CD4-positive, alpha-beta T cell treated with Interleukin-4 for 1 hour (primary cell): ENCODE data around the gene NAA16.
"Not testable (repeated sequence)": the region's sequence is repeated elsewhere in the genome, so short reads cannot be mapped to it uniquely, and the experiment has no call there.

ENCODE experiments used
- DNase-seq, 2 donors: peaks; one replicate each; pipeline ENCODE4 v3.0.0-alpha.2; 2020 to 2022

The NAA16 gene

DNA sequence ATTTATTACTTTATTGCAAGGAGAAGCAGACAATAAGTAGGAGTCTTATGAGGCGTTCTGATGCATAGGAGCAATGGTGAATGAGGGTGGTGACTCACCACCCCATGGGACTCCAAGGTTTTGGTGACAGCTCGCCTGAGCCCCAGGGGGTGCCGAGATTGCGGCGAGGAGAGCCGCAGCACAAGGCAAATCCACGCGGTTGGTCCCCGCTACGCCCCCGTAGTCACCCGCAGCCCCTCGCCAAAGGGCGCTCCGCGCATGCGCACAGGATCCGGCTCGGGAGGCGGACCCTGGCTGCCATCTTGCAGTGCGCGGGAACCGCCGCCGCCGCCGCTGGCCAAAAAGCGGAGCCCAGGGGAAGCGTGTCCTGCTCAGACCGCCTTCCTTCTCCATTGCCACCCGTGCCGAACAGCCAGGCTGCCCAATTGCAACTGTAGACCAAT is at the start of gene NAA16:
Gene NAA16 (plus strand): TSS at position 305 of the 443 bp plus-strand sequence. CDS start 262 bp downstream, outside the sequence.
- peak; percentile 94 for DNase-seq

GRCh38 chr13:41263261-41263971 is 47.7 kb upstream of the NAA16 start, which contains the start of gene MTRF1:
TSS of gene MTRF1 (minus strand) at chr13:41263576. CDS start at chr13:41260907, 2,669 bp downstream.
- DNase-seq = peak; percentile 82 to 85

DNA sequence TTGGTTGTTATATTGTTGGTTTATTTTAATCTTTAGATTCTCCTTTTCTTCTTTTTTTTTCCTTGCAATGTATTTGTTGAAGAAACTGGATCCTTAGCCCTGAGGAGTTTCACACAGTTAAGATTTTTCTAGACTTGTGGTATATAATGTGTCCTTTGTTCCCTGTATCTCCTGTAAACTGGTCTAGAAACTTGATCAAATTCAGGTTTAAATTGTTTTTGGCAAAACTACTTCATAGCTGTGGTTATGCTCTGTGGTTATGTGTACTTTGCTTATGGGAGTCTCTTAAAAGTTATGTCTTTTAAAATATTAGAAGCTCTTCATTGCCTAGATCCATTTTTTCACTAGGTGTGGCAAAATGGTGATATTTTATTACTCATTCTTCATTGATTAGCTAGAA is 44.0 kb upstream of the NAA16 start:
- no peak for DNase-seq

DNA sequence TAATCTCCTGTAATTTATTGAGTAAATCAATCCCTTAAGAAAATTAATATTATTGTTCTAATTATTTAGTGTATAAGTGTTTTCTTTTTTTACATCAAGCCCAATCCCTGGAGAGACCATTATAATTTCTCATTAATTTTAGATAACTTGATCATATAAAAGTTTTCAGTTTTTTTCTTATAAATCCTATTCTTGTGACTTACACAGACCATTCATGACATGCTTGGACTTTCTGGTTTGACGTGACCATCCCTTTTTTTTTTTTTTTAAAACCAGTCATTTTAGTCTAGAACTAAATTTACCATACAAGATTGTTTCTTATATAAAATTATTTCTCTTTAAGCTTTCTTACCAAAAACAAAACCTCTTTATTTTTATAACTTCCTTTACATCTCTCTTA is 42.3 kb upstream of the NAA16 start:
- DNase-seq = peak in 1 of 2 donors; percentile 14

GRCh38 chr13:41271456-41272285 is 39.4 kb upstream of the NAA16 start:
- DNase-seq = peak in 1 of 2 donors; percentile 20

DNA sequence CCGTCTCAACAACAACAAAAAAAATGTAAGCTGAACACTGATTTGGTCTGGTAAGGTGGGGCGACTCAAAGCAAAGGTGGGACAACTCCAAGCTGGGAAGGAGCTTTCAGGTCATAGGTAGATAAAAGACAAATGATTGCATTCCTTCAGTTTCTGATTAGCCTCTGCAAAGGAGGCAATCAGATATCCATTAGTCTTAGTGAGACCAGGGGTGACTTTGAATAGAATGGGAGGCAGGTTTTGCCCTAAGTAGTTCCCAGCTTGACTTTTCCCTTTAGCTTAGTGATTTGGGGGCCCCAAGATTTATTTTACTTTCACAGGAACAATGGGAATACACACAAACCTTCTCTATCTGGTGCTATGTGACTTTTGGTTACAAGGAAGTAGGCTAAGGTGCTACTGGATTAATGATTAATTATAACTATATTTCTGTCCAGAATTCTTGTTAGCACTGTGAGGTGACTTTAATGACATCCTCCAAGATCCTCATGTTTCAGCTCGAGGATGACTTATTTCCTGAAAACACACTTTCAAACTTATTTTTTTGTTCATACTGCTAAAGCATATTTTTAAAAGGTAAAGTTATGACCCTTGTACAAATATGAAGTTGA is 37.1 kb upstream of the NAA16 start:
- no peak for DNase-seq

GRCh38 chr13:41274881-41275280 is 36.2 kb upstream of the NAA16 start:
- DNase-seq = no peak

DNA sequence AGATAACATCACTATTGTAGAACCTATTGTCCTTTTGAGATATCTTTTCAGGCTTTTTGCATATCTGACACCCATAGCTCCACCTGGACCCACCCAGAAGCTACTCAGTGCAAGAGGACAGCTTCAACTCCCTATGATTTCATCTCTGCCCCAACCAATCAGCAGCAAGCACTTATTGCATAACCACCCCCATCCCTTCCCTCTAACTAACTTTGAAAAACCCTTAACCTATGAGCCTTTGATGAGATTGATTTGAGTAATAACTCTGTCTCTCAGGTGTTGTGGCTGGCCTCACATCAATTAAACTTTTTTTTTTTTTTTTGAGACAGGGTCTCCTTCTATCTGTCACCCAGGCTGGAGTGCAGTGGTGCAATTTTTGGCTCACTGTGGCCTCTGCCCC is 34.2 kb upstream of the NAA16 start:
- DNase-seq = no peak

GRCh38 chr13:41279156-41279555 is 31.9 kb upstream of the NAA16 start:
- not testable (repeated sequence) for DNase-seq

DNA sequence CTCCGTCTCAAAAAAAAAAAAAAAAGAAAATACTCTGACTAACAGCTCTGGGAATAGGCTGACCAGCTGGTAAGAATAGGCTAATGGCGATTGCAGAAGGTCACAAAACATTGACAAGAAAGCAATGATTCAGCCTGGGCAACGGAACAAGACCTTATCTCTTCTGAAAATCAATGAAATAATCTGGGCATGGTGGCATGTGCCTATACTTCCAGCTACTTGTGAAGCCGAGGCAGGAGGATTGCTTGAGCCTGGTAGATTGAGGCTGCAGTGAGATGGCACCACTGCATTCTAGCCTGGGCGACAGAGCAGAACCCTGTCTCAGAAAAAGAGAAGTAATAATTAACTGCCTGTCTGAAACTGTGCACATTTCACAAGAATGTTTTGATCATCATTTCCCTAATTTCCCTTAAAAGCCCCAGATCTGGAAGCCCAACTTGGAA is 28.9 kb upstream of the NAA16 start:
- DNase-seq = no peak

- no peak for DNase-seq
These were observed 26.4 kb upstream of the NAA16 start for GRCh38 chr13:41284512-41285288.

DNA sequence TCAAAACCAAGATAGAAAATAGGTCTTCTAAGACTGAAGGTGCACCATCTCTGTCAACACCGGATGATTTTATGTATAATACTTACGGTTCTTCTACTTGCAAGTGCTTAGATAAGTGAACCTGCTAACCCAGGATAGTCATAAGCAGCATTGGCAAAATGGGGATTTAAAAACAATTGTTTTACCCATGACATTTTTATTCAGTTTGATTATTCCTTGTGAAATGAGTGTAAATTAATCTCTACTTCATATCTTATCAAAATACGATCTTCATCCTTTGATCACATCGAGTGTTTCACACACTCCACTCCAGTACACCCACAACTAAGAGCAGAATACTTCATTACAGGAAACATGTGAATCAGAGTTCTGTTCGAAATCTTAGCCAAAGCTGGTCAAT is 24.7 kb upstream of the NAA16 start:
- peak in 1 of 2 donors; percentile 21 for DNase-seq

DNA sequence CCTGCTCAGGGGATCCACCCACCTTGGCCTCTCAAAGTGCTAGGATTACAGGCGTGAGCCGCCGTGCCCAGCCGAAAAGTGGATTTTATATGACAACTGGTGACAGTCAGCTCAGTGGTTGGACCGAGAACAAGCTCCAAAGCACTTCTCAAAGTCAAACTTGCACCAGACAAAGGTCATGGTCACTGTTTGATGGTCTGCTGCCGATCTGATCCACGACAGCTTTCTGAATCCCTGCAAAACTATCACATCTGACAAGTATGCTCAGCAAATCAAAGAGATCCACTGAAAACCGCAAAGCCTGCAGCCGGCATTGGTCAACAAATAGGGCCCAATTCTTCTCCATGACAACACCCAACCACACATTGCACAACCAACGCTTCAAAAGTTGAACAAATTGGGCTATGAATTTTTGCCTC is 21.6 kb upstream of the NAA16 start:
- no peak for DNase-seq

DNA sequence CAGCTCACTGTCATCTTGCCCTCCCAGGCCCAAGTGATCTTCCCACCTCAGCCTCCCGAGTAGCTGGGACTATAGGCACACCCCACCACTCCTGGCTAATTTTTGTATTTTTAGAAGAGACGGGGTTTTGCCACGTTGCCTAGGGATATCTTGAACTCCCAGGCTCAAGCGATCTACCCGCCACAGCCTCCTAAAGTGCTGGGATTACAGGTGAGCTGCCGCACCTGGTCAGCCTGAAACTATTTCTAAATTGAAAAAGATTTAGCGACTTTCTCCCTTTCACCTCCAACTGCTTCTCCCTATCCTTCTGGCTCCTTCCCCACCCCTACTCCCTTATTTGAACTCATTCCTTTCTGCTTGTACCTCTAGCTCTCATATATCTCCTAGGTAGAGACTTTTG is 19.8 kb upstream of the NAA16 start:
- no peak for DNase-seq

DNA sequence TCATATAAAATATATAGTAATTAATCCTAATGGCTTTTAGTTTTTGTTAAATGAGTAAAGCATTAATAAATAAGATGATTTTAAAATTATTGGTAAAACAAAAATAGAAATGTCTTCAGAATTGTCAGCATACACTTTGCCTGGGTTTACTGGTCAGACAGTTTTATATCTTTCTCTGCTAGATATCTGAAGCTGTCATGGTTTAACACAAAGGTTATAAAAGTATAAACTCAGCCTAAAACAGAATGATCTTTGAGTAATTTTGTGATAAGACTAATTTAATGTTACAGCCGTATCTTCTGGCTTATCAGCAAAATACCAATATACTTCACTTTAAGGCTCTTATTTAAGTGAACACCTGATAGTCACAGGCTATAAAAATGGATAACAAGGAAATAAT is 17.8 kb upstream of the NAA16 start:
- DNase-seq = no peak

- DNase-seq = no peak
These were observed 16.2 kb upstream of the NAA16 start for GRCh38 chr13:41294914-41295313.

- DNase-seq = no peak
These were observed 15.1 kb upstream of the NAA16 start for GRCh38 chr13:41295973-41296372.

- DNase-seq = no peak
These were observed 14.0 kb upstream of the NAA16 start for GRCh38 chr13:41296879-41297646.

DNA sequence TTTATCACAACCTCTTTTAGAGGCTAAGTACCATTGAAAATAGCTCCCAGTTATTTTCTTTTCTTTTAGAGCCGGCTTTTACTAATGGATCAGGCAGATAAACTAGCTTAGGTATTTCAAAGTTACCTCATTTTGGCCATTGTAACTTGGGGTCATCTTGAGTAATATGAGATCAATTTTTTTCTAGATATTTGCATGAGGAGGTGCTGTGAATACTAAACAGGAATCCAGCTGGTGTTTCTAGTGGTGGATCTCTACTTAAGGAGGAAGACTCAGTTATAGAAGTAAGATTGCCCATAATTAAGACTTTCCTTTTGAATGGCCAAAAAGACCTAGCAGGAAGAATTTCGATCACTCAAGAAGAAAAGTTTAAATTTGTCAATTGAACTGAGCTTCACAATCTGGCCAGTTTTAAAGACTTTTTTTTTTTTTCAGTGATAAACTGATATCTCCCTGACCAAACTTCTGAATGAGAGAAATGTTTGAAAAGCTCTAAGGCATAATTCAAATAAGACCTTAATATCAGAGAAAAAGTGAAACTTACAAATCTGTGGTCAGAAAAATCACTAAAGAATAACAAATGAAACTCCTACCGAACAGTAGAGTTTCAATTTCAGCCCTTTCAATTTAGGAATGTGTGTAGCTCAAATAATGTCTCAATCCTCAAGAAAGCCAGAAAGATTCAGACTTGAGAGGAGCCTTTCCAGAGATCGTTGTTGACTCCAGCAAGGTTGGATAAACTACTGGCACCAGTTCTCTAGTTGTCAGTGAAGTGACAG is 11.6 kb upstream of the NAA16 start:
- DNase-seq = no peak

- no peak for DNase-seq
These were observed 8.3 kb upstream of the NAA16 start for GRCh38 chr13:41302743-41303142.

DNA sequence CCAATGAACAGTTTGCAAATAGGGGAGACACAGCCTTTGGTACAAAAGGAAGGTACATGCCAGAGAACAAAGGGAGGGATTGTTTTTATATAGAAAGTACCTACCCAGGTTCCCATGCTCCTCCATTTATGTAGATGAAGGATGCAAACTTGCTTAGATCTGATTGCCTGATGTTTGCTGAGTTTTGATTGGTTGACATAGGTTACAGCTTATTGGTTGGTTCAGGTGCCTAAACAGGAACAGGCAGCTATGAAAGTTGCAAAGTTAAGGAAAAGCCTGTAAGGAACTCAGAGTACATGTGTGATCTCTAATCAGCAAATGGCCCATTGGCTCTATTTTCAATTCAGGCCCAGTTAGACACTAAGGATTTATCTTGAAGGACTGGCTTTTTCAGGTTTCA is 6.5 kb upstream of the NAA16 start:
- no peak for DNase-seq
